K562 (cell line): ENCODE results near the gene OR52I1. TPM values are rescaled to one million over a fixed set of nuclear protein-coding genes. Genes with fewer than 3 reads are reported as not detected.

Experiments
- ATAC-seq: fragments of 200-7000 bp; cut with Tn5 transposase; 3 replicates; pipeline ENCODE4 v1.9.1; 2020; ENCODE audit warnings: moderate library complexity
- BruUV-seq: library from RNA; stranded (reverse); fragments of 400-500 nt; replicated peaks from 2 replicates; lab custom pipeline; 2021; lab: Mats Ljungman, UMichigan
- CTCF ChIA-PET: fragments of 300-600 bp; formaldehyde crosslinking; extraction: SDS; loops from one replicate; lab custom pipeline; 2021; ENCODE audit warnings: low intra/inter-chr PET ratio; lab: Yijun Ruan, JAX
- POLR2A ChIA-PET: fragments of 300-600, 350-650 bp; sonication (Branson Sonifier 250); formaldehyde crosslinking; extraction: SDS; loops from one replicate; lab custom pipeline; 2021; ENCODE audit warnings: antibody characterized with exemption, inconsistent platforms; lab: Yijun Ruan, JAX
- DNase-seq, 4 experiments: peaks; one replicate each; pipeline versions ENCODE4 v3.0.0 to v3.0.0-alpha.2; 2011 to 2018; ENCODE audit warnings: low spot score in 3 of 4, mixed read lengths in 3 of 4; ENCODE audit errors: extremely low read depth in 1 of 4
- FAIRE-seq: peaks from 2 replicates; lab custom pipeline; 2011; peaks lifted over from hg19 to GRCh38; lab: Jason Lieb, UNC
- H2AFZ ChIP-seq: 2 replicates; pipeline ENCODE4 v1.6.0; 2011; ENCODE audit warnings: low read depth, low read length, control low read depth, inconsistent platforms
- H3K27ac ChIP-seq: fragments of 200-600 bp; 3 replicates; pipeline ENCODE4 v1.8.0; 2011; ENCODE audit warnings: low read depth, mild to moderate bottlenecking, control low read depth, inconsistent platforms, low read length, moderate library complexity, mixed read lengths; ENCODE audit errors: extremely low read depth
- H3K27me3 ChIP-seq, 2 experiments: fragments of 300-600 bp in 1 of 2; 2 replicates in 1 of 2; 3 replicates in 1 of 2; pipeline versions ENCODE4 v1.6.0 to v1.8.0; 2011; ENCODE audit warnings: inconsistent platforms in 2 of 2, low read length in 2 of 2, mild to moderate bottlenecking in 1 of 2, mixed read lengths in 1 of 2, moderate library complexity in 1 of 2; ENCODE audit not compliant: control insufficient read depth in 2 of 2, insufficient read depth in 2 of 2
- H3K36me3 ChIP-seq: fragments of 300-600 bp; 3 replicates; pipeline ENCODE4 v1.8.0; 2011; ENCODE audit warnings: mild to moderate bottlenecking, low read length, inconsistent platforms; ENCODE audit not compliant: control insufficient read depth, insufficient read depth
- H3K4me1 ChIP-seq, 2 experiments: fragments of 200-600 bp in 1 of 2; replicated peaks in 1 of 2; 2 replicates in 1 of 2; 3 replicates in 1 of 2; pipeline versions ENCODE4 v1.5.1 to v1.8.0; 2011; ENCODE audit warnings: inconsistent platforms in 2 of 2, low read length in 2 of 2, mild to moderate bottlenecking in 1 of 2, mixed read lengths in 1 of 2, moderate library complexity in 1 of 2; ENCODE audit not compliant: control insufficient read depth in 2 of 2, insufficient read depth in 2 of 2
- H3K4me2 ChIP-seq: 2 replicates; pipeline ENCODE4 v1.6.1; 2011; ENCODE audit warnings: low read length, control low read depth, inconsistent platforms, mixed read lengths; ENCODE audit not compliant: insufficient read depth
- H3K4me3 ChIP-seq: fragments of 200-600 bp; sonication (generic), shearing (Covaris generic); 2 replicates; pipeline ENCODE4 v1.5.1; 2016; ENCODE audit warnings: control low read depth, inconsistent platforms
- H3K79me2 ChIP-seq: fragments of 200-600 bp; 3 replicates; pipeline ENCODE4 v1.8.0; 2011; ENCODE audit warnings: low read length, inconsistent platforms; ENCODE audit not compliant: control insufficient read depth, insufficient read depth
- H3K9ac ChIP-seq, 2 experiments: 2 replicates each; pipeline versions ENCODE4 v1.6.0 to v1.6.1; 2011; ENCODE audit warnings: low read depth in 2 of 2, low read length in 2 of 2, control low read depth in 1 of 2, inconsistent platforms in 1 of 2, mild to moderate bottlenecking in 1 of 2, mixed read lengths in 1 of 2; ENCODE audit not compliant: insufficient read depth in 1 of 2
- H3K9me1 ChIP-seq: one replicate; pipeline ENCODE4 v1.6.0; 2011; ENCODE audit warnings: inconsistent platforms, mild to moderate bottlenecking, low read length, moderate library complexity; ENCODE audit not compliant: control insufficient read depth, insufficient read depth
- H3K9me3 ChIP-seq: replicated peaks from 2 replicates; pipeline ENCODE4 v1.5.1; 2011; ENCODE audit warnings: low read depth, low read length, inconsistent platforms; ENCODE audit not compliant: control insufficient read depth, insufficient read depth
- H4K20me1 ChIP-seq: replicated peaks from 2 replicates; pipeline ENCODE4 v1.6.1; 2011; ENCODE audit warnings: low read length, inconsistent platforms, mixed read lengths; ENCODE audit not compliant: control insufficient read depth, insufficient read depth
- PURB ChIP-seq: sonication (generic); formaldehyde crosslinking; IDR thresholded peaks from 2 replicates; pipeline ENCODE4 v1.9.0; 2021; ENCODE audit warnings: low read depth, mild to moderate bottlenecking, missing genetic modification reagents
- RCOR1 ChIP-seq, 2 experiments: IDR thresholded peaks; 2 replicates each; pipeline ENCODE4 v1.6.1; 2012; ENCODE audit warnings: low read depth in 2 of 2, low read length in 2 of 2, borderline replicate concordance in 1 of 2, improper control_type of control experiment in 1 of 2
- ZFP30 ChIP-seq: fragments of 250-450 bp; sonication (Bioruptor Pico); IDR thresholded peaks from 2 replicates; pipeline ENCODE4 v1.8.0; 2022; ENCODE audit warnings: moderate library complexity, mild to moderate bottlenecking, inconsistent platforms, borderline replicate concordance
- ZNF217 ChIP-seq: sonication (generic); formaldehyde crosslinking; IDR thresholded peaks from 2 replicates; pipeline ENCODE4 v1.8.0; 2022; ENCODE audit warnings: mild to moderate bottlenecking, missing genetic modification reagents
- ZNF695 ChIP-seq: fragments of 450-650 bp; formaldehyde crosslinking; IDR thresholded peaks from 2 replicates; pipeline ENCODE4 v1.4.0; 2020; ENCODE audit warnings: mild to moderate bottlenecking, moderate library complexity
- ZNF766 ChIP-seq: fragments of 200-800 bp; sonication (Bioruptor generic); conservative IDR thresholded peaks from 2 replicates; pipeline ENCODE4 v1.6.1; 2016; ENCODE audit warnings: missing genetic modification characterization, missing compliant biosample characterization
- WGBS: fragments of 100-300 bp; shearing (Covaris generic); methylation state at CpG from one replicate; pipeline ENCODE4 v1.1.6; 2016; ENCODE audit warnings: low coverage, mixed read lengths; ENCODE audit not compliant: insufficient coverage; ENCODE audit errors: missing lambda C conversion rate; 5-methylcytosine and 5-hydroxymethylcytosine counted together
- in situ Hi-C: fragments of 300-500 bp; cut with MboI; formaldehyde crosslinking; loops from 4 replicates; pipeline ENCODE4 v1.15.0; 2018; ENCODE audit warnings: inconsistent platforms, mixed read lengths
- intact Hi-C: fragments of 100-400 bp; cut with micrococcal nuclease; formaldehyde crosslinking; loops from 2 replicates; pipeline ENCODE4 v1.14.2; 2022
- polyA plus RNA-seq, 8 experiments: library from polyadenylated mRNA; depleted of rRNA in 4 of 8; stranded (reverse) in 5 of 8; unstranded in 3 of 8; fragments of >200 nt; fragmentation: Nextera tagmentation in 2 of 8; fragmentation: Illumina TruSeq in 1 of 8; extraction: Ambion mirVana in 2 of 8; extraction: Trizol in 1 of 8; gene quantifications; 2 replicates each; pipeline versions ENCODE4 v1.2.1 to v1.2.3, GENCODE V29; 2011 to 2014; ENCODE audit warnings: inconsistent platforms in 1 of 8, missing spikeins in 1 of 8
- total RNA-seq, 7 experiments: library from RNA; depleted of rRNA in 6 of 7; stranded (reverse); fragments of >200 nt in 6 of 7; fragmentation: Illumina TruSeq in 2 of 7; extraction: Trizol in 2 of 7; gene quantifications; 2 replicates each; pipeline versions ENCODE4 v1.2.1 to v1.2.3, GENCODE V29; 2011 to 2021; ENCODE audit warnings: low replicate concordance in 1 of 7
- TF ChIP-seq, protein P1 (sequence below): fragments of 450-650 bp; conservative IDR thresholded peaks from 2 replicates; pipeline ENCODE4 v1.6.1; 2016; ENCODE audit warnings: missing genetic modification characterization, low read depth, mild to moderate bottlenecking, control low read depth, missing compliant biosample characterization
- TF ChIP-seq, protein P2 (sequence below): fragments of 450-650 bp; IDR thresholded peaks from 2 replicates; pipeline ENCODE4 v1.6.1; 2016; ENCODE audit warnings: low read depth
- TF ChIP-seq, protein P3 (sequence below): fragments of 250-450 bp; sonication (Bioruptor Pico); IDR thresholded peaks from 2 replicates; pipeline ENCODE4 v1.8.0; 2021; ENCODE audit warnings: moderate library complexity, mild to moderate bottlenecking, inconsistent platforms

Gene OR52I1
- total and polyA plus RNA-seq, 9 of the 15 experiments (the other 6 are each of a cell fraction or from before 2014, with no cell fraction given): not detected

DNA sequence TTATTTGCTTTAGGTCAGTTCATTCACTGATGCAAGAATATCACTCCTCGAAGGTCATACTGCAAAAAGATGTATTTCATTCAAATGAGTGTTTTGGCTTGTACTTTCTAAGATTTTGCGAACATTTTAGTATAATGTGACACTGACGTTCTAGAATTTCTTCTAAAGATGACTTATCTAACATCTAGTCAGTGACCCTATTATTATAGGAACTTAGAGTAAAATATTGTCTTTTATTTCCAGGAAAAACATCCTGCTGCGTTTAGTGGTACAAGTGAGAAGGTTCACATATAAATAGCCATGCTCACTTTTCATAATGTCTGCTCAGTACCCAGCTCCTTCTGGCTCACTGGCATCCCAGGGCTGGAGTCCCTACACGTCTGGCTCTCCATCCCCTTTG is 48.9 kb upstream of the OR52I1 start, which contains the start of gene OR52M1 (continued):
- TF ChIP-seq, protein P1, sequence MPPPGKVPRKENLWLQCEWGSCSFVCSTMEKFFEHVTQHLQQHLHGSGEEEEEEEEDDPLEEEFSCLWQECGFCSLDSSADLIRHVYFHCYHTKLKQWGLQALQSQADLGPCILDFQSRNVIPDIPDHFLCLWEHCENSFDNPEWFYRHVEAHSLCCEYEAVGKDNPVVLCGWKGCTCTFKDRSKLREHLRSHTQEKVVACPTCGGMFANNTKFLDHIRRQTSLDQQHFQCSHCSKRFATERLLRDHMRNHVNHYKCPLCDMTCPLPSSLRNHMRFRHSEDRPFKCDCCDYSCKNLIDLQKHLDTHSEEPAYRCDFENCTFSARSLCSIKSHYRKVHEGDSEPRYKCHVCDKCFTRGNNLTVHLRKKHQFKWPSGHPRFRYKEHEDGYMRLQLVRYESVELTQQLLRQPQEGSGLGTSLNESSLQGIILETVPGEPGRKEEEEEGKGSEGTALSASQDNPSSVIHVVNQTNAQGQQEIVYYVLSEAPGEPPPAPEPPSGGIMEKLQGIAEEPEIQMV: no peak

DNA sequence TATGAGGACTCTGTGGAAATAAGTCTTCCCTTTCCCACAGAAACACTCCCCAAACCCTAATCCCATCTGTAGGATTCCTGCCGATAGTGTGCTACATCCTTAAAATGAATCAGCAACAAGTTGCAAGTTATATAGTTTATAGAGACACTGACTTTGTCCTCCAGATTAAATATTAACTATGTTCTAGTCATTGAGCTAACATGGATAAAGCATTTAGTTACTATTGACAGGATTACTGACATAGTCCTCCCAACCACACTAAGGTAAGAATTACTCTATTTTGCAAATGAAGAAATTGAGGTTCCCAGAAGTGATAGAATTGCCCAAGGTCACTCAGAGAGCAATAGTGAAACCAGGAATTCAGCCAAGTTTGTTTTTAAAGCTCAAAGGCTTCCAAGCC is 47.0 kb upstream of the OR52I1 start:
- H2AFZ ChIP-seq: no peak overlapping the region

More for the DNA sequence above, 47.0 kb upstream of the OR52I1 start:
- DNase-seq (no peak), ATAC-seq (no peak), FAIRE-seq (no peak)
- H3K36me3 ChIP-seq: no peaks in the 10 kb centered on the region
- in situ Hi-C loops (loop anchor here (10.0 kb wide), 1 partner anchor 362 kb away; no protein-coding TSS in a partner anchor), intact Hi-C loops (no loop called here)
- peaks cover 0 to 11% of the 10 kb centered on the region in 2 experiments; a peak in 2 of 5 replicates for H3K27me3 ChIP-seq
- TF ChIP-seq RCOR1 (IDR thresholded peaks at IDR 0.05; ENCODE audit: borderline replicate concordance in 1 of 2, low read depth in 2 of 2, low read length in 2 of 2): no peak
- TF ChIP-seq ZFP30 (CRISPR knock-in tag): no peak
- TF ChIP-seq, protein P2, sequence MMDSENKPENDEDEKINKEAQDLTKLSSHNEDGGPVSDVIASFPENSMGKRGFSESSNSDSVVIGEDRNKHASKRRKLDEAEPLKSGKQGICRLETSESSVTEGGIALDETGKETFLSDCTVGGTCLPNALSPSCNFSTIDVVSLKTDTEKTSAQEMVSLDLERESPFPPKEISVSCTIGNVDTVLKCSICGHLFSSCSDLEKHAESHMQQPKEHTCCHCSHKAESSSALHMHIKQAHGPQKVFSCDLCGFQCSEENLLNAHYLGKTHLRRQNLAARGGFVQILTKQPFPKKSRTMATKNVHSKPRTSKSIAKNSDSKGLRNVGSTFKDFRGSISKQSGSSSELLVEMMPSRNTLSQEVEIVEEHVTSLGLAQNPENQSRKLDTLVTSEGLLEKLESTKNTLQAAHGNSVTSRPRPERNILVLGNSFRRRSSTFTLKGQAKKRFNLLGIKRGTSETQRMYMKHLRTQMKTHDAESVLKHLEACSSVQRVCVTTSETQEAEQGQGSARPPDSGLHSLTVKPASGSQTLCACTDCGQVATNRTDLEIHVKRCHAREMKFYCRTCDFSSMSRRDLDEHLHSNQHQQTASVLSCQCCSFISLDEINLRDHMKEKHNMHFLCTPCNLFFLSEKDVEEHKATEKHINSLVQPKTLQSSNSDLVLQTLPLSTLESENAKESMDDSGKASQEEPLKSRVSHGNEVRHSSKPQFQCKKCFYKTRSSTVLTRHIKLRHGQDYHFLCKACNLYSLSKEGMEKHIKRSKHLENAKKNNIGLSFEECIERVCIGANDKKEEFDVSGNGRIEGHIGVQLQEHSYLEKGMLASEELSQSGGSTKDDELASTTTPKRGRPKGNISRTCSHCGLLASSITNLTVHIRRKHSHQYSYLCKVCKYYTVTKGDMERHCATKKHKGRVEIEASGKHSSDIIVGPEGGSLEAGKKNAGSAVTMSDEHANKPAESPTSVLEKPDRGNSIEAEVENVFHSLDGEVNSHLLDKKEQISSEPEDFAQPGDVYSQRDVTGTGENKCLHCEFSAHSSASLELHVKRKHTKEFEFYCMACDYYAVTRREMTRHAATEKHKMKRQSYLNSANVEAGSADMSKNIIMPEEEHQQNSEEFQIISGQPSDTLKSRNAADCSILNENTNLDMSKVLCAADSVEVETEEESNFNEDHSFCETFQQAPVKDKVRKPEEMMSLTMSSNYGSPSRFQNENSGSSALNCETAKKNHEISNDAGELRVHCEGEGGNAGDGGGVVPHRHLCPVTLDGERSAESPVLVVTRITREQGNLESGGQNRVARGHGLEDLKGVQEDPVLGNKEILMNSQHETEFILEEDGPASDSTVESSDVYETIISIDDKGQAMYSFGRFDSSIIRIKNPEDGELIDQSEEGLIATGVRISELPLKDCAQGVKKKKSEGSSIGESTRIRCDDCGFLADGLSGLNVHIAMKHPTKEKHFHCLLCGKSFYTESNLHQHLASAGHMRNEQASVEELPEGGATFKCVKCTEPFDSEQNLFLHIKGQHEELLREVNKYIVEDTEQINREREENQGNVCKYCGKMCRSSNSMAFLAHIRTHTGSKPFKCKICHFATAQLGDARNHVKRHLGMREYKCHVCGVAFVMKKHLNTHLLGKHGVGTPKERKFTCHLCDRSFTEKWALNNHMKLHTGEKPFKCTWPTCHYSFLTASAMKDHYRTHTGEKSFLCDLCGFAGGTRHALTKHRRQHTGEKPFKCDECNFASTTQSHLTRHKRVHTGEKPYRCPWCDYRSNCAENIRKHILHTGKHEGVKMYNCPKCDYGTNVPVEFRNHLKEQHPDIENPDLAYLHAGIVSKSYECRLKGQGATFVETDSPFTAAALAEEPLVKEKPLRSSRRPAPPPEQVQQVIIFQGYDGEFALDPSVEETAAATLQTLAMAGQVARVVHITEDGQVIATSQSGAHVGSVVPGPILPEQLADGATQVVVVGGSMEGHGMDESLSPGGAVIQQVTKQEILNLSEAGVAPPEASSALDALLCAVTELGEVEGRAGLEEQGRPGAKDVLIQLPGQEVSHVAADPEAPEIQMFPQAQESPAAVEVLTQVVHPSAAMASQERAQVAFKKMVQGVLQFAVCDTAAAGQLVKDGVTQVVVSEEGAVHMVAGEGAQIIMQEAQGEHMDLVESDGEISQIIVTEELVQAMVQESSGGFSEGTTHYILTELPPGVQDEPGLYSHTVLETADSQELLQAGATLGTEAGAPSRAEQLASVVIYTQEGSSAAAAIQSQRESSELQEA: no peak
- TF ChIP-seq, protein P3, sequence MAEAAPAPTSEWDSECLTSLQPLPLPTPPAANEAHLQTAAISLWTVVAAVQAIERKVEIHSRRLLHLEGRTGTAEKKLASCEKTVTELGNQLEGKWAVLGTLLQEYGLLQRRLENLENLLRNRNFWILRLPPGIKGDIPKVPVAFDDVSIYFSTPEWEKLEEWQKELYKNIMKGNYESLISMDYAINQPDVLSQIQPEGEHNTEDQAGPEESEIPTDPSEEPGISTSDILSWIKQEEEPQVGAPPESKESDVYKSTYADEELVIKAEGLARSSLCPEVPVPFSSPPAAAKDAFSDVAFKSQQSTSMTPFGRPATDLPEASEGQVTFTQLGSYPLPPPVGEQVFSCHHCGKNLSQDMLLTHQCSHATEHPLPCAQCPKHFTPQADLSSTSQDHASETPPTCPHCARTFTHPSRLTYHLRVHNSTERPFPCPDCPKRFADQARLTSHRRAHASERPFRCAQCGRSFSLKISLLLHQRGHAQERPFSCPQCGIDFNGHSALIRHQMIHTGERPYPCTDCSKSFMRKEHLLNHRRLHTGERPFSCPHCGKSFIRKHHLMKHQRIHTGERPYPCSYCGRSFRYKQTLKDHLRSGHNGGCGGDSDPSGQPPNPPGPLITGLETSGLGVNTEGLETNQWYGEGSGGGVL (CRISPR knock-in tag): no peak
- TF ChIP-seq PURB (CRISPR knock-in tag): no peak
- TF ChIP-seq ZNF766 (CRISPR knock-in tag): no peak
- TF ChIP-seq ZNF695 (CRISPR knock-in tag): no peak
- no peak for TF ChIP-seq ZNF217 (CRISPR knock-in tag)
- no peaks in the 10 kb centered on the region for H4K20me1 ChIP-seq
- no peaks in the 10 kb centered on the region for H3K9me3 ChIP-seq
- no TSS peak for BruUV-seq
- ChIA-PET CTCF (no interaction called here), POLR2A (interaction anchor here (0.9 kb wide), 1 partner anchor 365 kb away, joined by 3 read pairs; no protein-coding TSS in a partner anchor)
- 0% methylated on average over 1 of the region's 1 CpG for WGBS
- H3K4me1 ChIP-seq: no peaks in the 10 kb centered on the region
- no peak overlapping the region for H3K4me3 ChIP-seq
- H3K9ac ChIP-seq: no peak overlapping the region
- no peaks in the 10 kb centered on the region for H3K9me1 ChIP-seq
- no peaks in the 10 kb centered on the region for H3K79me2 ChIP-seq
- H3K27ac ChIP-seq: no peak overlapping the region
- no peak overlapping the region for H3K4me2 ChIP-seq
